GM12873 (cell line): ENCODE results near the gene RFWD3.

ENCODE experiments used
- TF ChIP-seq, protein P1 (sequence below): IDR thresholded peaks from 2 replicates; pipeline ENCODE4 v1.5.1; 2012; ENCODE audit warnings: low read depth, mild to moderate bottlenecking, moderate library complexity, low read length, control low read depth; ENCODE audit not compliant: insufficient read depth; ENCODE audit errors: missing control alignments

RFWD3 gene

GRCh38 chr16:74583926-74584666 is 82.6 kb downstream of the RFWD3 start:
- TF ChIP-seq, protein P1, sequence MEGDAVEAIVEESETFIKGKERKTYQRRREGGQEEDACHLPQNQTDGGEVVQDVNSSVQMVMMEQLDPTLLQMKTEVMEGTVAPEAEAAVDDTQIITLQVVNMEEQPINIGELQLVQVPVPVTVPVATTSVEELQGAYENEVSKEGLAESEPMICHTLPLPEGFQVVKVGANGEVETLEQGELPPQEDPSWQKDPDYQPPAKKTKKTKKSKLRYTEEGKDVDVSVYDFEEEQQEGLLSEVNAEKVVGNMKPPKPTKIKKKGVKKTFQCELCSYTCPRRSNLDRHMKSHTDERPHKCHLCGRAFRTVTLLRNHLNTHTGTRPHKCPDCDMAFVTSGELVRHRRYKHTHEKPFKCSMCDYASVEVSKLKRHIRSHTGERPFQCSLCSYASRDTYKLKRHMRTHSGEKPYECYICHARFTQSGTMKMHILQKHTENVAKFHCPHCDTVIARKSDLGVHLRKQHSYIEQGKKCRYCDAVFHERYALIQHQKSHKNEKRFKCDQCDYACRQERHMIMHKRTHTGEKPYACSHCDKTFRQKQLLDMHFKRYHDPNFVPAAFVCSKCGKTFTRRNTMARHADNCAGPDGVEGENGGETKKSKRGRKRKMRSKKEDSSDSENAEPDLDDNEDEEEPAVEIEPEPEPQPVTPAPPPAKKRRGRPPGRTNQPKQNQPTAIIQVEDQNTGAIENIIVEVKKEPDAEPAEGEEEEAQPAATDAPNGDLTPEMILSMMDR, result no peak

- TF ChIP-seq, protein P1, result no peak
These were observed 83.7 kb downstream of the RFWD3 start for GRCh38 chr16:74582970-74583369.

DNA sequence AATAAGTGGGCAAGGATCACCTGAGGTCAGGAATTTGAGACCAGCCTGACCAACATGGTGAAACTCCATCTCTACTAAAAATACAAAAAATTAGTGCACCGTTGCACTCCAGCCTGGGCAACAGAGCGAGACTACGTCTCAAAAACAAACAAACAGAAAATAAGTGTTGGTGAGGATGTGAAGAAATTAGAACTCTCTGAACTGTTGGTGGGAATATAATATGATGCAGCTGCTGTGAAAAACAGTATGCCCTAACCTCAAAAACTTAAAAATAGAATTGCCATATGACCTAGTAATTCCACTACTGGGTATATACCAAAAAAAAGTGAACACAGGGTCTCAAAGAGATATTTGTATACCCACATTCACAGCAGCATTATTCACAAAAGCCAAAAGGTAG is 85.8 kb downstream of the RFWD3 start:
- TF ChIP-seq, protein P1, result no peak

DNA sequence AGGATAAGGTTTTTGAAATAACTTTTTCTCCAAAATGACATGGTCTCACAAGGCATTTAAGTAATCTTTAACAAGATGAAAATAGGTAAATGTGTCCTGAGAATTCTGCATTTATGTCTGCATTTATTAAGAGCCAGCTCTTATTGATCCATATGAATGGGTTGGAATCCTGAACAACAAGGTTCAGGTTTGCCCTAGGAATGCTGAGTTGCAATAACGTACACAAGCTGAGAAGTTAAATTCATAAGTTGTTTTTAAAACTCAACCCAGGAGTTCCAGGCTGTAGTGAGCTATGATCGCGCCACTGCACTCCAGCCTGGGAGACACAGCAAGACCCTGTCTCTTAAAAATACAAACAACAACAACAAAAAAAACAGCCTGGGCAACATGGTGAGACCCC is 87.8 kb downstream of the RFWD3 start:
- TF ChIP-seq, protein P1, result no peak

DNA sequence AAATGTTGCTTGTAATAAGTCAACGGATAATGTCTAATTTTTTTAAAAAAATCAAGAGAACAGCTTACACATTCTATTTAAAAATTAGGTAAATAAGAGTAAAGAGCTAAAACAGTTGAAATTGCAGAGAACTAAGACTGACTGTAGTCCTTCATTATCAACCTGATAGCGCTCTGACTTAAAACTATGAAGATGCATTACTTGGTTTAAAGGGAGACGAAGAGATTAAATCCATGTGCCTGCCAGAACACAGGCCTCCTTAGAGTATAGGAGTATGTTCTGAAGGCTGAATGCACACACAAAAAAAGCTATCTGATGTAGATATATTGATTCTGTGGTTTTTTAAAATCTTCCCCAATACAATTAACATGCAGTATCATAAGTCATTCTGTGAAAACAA is 88.2 kb downstream of the RFWD3 start:
- TF ChIP-seq, protein P1, result no peak

GRCh38 chr16:74577882-74578366 is 88.8 kb downstream of the RFWD3 start:
- TF ChIP-seq, protein P1, result no peak

DNA sequence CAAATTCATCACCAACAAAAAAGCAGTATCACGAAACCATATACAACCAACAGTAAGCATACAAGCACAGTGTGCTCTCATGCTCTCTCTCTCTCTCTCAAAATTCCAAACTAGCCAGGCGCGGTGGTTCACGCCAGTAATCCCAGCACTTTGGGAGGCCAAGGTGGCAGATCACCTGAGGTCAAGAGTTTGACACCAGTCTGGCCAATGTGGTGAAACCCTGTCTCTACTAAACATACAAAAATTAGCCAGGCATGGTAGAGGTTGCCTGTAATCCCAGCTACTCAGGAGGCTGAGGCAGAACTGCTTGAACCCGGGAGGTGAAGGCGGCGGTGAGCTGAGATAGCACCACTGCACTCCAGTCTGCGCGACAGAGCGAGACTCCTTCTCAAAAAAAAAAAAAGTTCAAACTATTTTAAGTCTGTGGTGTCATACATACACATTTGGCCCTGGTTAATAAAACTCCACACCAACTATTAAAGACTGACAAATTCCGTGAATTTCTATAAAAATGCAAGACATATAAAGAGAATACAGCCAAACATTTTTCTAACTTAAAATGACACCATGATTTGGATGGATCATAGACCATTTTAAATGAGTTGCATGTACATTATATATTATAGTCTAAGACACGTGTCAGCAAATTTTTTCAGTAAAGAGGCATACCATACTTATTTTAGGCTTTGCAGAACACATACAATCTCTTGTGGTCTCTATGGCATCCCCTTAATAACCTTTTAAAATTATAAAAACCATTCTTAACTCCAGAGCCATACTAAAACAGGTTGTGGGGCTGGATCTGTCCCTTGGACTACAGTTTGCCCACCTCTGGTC is 90.7 kb downstream of the RFWD3 start:
- TF ChIP-seq, protein P1, result no peak
